ENCODE results near the gene CRACR2A. TPM values are rescaled to one million over a fixed set of nuclear protein-coding genes. Genes with fewer than 3 reads are reported as not detected.

The CRACR2A gene
- polyA plus RNA-seq, 2 of the 4 experiments (the other 2 are of a cell fraction) = 1.1 to 3.8 TPM

DNA sequence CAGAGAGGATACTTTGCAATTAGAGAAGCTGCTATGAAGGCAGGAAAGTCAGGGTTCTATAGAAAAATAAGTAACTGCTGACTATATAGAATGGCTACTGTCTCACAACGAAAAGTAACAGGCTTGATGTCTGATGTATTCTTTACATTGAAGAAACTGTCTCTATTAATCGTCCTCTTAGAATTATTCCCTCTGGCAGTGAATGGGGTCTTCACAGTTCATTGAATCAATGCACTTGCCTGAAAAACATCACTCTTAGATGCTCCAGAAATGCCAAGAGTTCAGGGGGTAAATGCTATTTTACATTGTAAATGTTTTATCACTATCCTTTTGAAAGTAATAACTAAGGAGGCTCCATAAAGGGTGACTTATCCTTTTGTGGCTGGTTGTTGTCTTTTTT lies 37.7 kb upstream of the CRACR2A start:
- H3K27ac ChIP-seq = no peak overlapping the region
- no peak for FAIRE-seq
- no peak overlapping the region for H3K4me3 ChIP-seq
- ChIA-PET CTCF (interaction anchor here (0.9 to 4.1 kb wide), 3 partner anchors 13 to 490 kb away, joined by 3 to 27 read pairs (median 3); no protein-coding TSS in a partner anchor), POLR2A (no interaction called here)
- ATAC-seq = no peak
- 4% methylated on average over 2 of the region's 2 CpGs for WGBS (ENCODE audit: missing lambda C conversion rate)
- TF ChIP-seq, protein P1, sequence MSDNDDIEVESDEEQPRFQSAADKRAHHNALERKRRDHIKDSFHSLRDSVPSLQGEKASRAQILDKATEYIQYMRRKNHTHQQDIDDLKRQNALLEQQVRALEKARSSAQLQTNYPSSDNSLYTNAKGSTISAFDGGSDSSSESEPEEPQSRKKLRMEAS (IDR thresholded peaks at IDR 0.05) = no peak
- TF ChIP-seq CBX2 (IDR thresholded peaks at IDR 0.05; ENCODE audit: borderline replicate concordance, low read depth) (no peak), ESRRA (IDR thresholded peaks at IDR 0.05; ENCODE audit: borderline replicate concordance, low read length) (no peak), MAFK (IDR thresholded peaks at IDR 0.05; ENCODE audit: partially characterized antibody) (no peak), ZC3H11A (IDR thresholded peaks at IDR 0.05) (no peak), BHLHE40 (IDR thresholded peaks at IDR 0.05; ENCODE audit: low read depth, low read length) (no peak), EHMT2 (IDR thresholded peaks at IDR 0.05; ENCODE audit: low read depth) (no peak), FOSL2 (IDR thresholded peaks at IDR 0.05) (no peak), FOSL2 (CRISPR knock-in tag; IDR thresholded peaks at IDR 0.05) (no peak), NFE2L2 (conservative IDR thresholded peaks at IDR 0.05; ENCODE audit: low read length) (no peak)
- TF ChIP-seq, protein P2, sequence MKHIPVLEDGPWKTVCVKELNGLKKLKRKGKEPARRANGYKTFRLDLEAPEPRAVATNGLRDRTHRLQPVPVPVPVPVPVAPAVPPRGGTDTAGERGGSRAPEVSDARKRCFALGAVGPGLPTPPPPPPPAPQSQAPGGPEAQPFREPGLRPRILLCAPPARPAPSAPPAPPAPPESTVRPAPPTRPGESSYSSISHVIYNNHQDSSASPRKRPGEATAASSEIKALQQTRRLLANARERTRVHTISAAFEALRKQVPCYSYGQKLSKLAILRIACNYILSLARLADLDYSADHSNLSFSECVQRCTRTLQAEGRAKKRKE (CRISPR knock-in tag; IDR thresholded peaks at IDR 0.05; ENCODE audit: low read depth) = no peak
- no peaks in the 10 kb centered on the region; the same call in 2 of the 3 replicates for H3K9me3 ChIP-seq
- no peak for DNase-seq (ENCODE audit: low read depth in 1 of 2, low spot score in 1 of 2)
- no peak overlapping the region for H3K4me2 ChIP-seq
- no peaks in the 10 kb centered on the region for H3K4me1 ChIP-seq

DNA sequence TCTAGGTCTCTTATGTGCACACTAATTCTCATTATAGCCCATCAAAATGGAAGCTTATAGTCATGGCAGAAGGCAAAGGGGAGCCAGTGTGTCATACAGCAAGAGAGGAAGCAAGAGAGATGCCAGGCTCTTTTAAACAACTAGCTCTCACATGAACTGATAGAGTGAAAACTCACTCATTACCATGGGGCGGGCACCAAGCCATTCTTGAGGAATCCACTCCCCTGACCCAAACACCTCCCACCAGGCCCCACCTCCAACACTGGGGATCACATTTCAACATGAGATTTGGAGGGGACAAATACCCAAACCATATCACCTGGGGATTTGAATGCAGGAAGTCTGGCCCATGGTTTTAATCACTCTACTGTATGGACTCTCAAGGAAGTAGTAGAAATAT lies 36.9 kb upstream of the CRACR2A start:
- ChIA-PET CTCF (interaction anchor here (1.0 to 4.1 kb wide), 5 partner anchors 11 to 490 kb away, joined by 3 to 27 read pairs (median 5); no protein-coding TSS in a partner anchor), POLR2A (no interaction called here)
- no peaks in the 10 kb centered on the region; the same call in 2 of the 3 replicates for H3K9me3 ChIP-seq
- H3K4me2 ChIP-seq = no peak overlapping the region
- FAIRE-seq = no peak
- no peak for ATAC-seq
- no peak overlapping the region for H3K4me3 ChIP-seq
- H3K4me1 ChIP-seq = no peaks in the 10 kb centered on the region
- no peak overlapping the region for H3K27ac ChIP-seq
- no peak for TF ChIP-seq ZSCAN20 (CRISPR knock-in tag; IDR thresholded peaks at IDR 0.05)
- TF ChIP-seq, protein P3, sequence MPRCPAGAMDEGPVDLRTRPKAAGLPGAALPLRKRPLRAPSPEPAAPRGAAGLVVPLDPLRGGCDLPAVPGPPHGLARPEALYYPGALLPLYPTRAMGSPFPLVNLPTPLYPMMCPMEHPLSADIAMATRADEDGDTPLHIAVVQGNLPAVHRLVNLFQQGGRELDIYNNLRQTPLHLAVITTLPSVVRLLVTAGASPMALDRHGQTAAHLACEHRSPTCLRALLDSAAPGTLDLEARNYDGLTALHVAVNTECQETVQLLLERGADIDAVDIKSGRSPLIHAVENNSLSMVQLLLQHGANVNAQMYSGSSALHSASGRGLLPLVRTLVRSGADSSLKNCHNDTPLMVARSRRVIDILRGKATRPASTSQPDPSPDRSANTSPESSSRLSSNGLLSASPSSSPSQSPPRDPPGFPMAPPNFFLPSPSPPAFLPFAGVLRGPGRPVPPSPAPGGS (IDR thresholded peaks at IDR 0.05) = no peak
- DNase-seq (ENCODE audit: low read depth in 1 of 2, low spot score in 1 of 2) = no peak
- WGBS (ENCODE audit: missing lambda C conversion rate) = 29% methylated on average over 1 of the region's 1 CpG

DNA sequence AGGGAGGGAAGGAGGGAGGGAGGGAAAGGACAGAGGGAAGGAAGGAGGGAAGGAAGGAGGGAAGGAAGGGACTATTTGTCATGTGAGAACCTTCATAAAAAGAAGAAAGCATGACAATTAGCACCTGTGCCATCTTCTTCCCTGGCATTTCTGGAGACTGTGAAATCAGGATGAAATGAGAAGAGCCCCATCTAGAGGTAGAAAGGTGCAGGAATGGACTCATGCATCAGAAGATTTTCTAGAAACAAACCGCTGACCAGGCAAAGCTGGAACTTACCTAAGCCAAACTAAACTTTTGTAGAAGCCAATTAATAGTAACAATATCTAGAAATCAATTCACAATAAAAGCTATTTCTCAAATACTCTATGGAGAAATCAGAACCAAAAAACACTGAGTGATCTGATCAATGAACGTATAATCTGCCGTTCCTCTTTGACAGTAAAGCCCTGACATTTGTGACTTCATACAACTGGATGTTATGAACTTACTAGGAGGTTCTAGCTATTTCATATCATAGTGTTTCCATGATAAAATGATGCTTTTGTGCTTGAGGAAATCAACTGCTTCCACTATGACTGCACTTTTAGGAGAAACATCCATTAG lies 24.4 kb upstream of the CRACR2A start:
- FAIRE-seq = peak; percentile 81
- Histone ChIP-seq H3K4me2 (no peak overlapping the region), H3K4me1 (no peaks in the 10 kb centered on the region), H3K27ac (no peak overlapping the region), H3K9me3 (no peaks in the 10 kb centered on the region), H3K4me3 (no peak overlapping the region)
- POLR2A ChIA-PET = interaction anchor here (0.6 kb wide), 1 partner anchor 477 kb away, joined by 3 read pairs; no protein-coding TSS in a partner anchor
- whole genome bisulfite sequencing (ENCODE audit: missing lambda C conversion rate) = 60% methylated on average over 3 of the region's 3 CpGs
- ATAC-seq = peak; percentile 74 to 86; a peak in 5 of 6 replicates
- CTCF ChIA-PET = interaction anchor here (0.7 to 2.8 kb wide), 48 partner anchors 11 to 515 kb away, joined by 3 to 89 read pairs (median 3); partner anchors contain the start of gene CRACR2A
- peak; percentile 25 to 46 for DNase-seq (ENCODE audit: low read depth in 1 of 2, low spot score in 1 of 2)
- no peak for TF ChIP-seq NPAS2 (CRISPR knock-in tag; IDR thresholded peaks at IDR 0.05; ENCODE audit: borderline replicate concordance)
- no peak for TF ChIP-seq FOSB (CRISPR knock-in tag; IDR thresholded peaks at IDR 0.05)
- TF ChIP-seq JUNB (IDR thresholded peaks at IDR 0.05) = no peak
- TF ChIP-seq, protein P4, sequence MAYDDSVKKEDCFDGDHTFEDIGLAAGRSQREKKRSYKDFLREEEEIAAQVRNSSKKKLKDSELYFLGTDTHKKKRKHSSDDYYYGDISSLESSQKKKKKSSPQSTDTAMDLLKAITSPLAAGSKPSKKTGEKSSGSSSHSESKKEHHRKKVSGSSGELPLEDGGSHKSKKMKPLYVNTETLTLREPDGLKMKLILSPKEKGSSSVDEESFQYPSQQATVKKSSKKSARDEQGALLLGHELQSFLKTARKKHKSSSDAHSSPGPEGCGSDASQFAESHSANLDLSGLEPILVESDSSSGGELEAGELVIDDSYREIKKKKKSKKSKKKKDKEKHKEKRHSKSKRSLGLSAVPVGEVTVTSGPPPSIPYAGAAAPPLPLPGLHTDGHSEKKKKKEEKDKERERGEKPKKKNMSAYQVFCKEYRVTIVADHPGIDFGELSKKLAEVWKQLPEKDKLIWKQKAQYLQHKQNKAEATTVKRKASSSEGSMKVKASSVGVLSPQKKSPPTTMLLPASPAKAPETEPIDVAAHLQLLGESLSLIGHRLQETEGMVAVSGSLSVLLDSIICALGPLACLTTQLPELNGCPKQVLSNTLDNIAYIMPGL (CRISPR knock-in tag; IDR thresholded peaks at IDR 0.05; ENCODE audit: borderline replicate concordance) = no peak
- no peak for TF ChIP-seq GATA3 (IDR thresholded peaks at IDR 0.05; ENCODE audit: borderline replicate concordance)
- TF ChIP-seq ZSCAN20 (CRISPR knock-in tag; IDR thresholded peaks at IDR 0.05) = no peak
- no peak for TF ChIP-seq POLR2AphosphoS2 (conservative IDR thresholded peaks at IDR 0.05; ENCODE audit: low read length)
- TF ChIP-seq CBX2 (IDR thresholded peaks at IDR 0.05; ENCODE audit: borderline replicate concordance, low read depth) = no peak
- no peak for TF ChIP-seq FOXS1 (CRISPR knock-in tag; IDR thresholded peaks at IDR 0.05)
- TF ChIP-seq ZC3H11A (IDR thresholded peaks at IDR 0.05) = no peak
- no peak for TF ChIP-seq HOXB13 (CRISPR knock-in tag; IDR thresholded peaks at IDR 0.05; ENCODE audit: low read depth)
- peak; percentile 63 to 81 for TF ChIP-seq RAD21 (conservative IDR thresholded peaks at IDR 0.05 in 1 of 2, IDR thresholded peaks at IDR 0.05 in 1 of 2)
- TF ChIP-seq, protein P2 (CRISPR knock-in tag; IDR thresholded peaks at IDR 0.05; ENCODE audit: low read depth) = no peak
- no peak for TF ChIP-seq BHLHE40 (IDR thresholded peaks at IDR 0.05; ENCODE audit: low read depth, low read length)
- TF ChIP-seq MAFK (IDR thresholded peaks at IDR 0.05; ENCODE audit: partially characterized antibody) = peak; percentile 95
- TF ChIP-seq NR3C1 (IDR thresholded peaks at IDR 0.05) = no peak
- no peak for TF ChIP-seq RNF2 (IDR thresholded peaks at IDR 0.05; ENCODE audit: borderline replicate concordance, low read depth)
- TF ChIP-seq, protein P5, sequence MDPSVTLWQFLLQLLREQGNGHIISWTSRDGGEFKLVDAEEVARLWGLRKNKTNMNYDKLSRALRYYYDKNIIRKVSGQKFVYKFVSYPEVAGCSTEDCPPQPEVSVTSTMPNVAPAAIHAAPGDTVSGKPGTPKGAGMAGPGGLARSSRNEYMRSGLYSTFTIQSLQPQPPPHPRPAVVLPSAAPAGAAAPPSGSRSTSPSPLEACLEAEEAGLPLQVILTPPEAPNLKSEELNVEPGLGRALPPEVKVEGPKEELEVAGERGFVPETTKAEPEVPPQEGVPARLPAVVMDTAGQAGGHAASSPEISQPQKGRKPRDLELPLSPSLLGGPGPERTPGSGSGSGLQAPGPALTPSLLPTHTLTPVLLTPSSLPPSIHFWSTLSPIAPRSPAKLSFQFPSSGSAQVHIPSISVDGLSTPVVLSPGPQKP (IDR thresholded peaks at IDR 0.05; ENCODE audit: low read depth, low read length) = no peak
- no peak for TF ChIP-seq TFCP2L1 (CRISPR knock-in tag; IDR thresholded peaks at IDR 0.05)

Measured in A549 (cell line).